ENCODE measurements around the gene DSG3.

DSG3 gene

DNA sequence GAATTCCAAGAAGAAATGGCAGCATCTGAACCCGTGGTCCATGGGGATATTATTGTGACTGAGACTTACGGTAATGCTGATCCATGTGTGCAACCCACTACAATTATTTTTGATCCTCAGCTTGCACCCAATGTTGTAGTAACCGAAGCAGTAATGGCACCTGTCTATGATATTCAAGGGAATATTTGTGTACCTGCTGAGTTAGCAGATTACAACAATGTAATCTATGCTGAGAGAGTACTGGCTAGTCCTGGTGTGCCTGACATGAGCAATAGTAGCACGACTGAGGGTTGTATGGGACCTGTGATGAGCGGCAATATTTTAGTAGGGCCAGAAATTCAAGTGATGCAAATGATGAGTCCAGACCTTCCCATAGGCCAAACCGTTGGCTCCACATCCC lies 34.4 kb upstream of the DSG3 start (continued):
- TF ChIP-seq CSDC2 (CRISPR knock-in tag; IDR thresholded peaks at IDR 0.05) (no peak), ZC3H10 (CRISPR knock-in tag; IDR thresholded peaks at IDR 0.05) (no peak), PPARA (CRISPR knock-in tag; IDR thresholded peaks at IDR 0.05; ENCODE audit: borderline replicate concordance) (no peak)
- TF ChIP-seq, protein P1, sequence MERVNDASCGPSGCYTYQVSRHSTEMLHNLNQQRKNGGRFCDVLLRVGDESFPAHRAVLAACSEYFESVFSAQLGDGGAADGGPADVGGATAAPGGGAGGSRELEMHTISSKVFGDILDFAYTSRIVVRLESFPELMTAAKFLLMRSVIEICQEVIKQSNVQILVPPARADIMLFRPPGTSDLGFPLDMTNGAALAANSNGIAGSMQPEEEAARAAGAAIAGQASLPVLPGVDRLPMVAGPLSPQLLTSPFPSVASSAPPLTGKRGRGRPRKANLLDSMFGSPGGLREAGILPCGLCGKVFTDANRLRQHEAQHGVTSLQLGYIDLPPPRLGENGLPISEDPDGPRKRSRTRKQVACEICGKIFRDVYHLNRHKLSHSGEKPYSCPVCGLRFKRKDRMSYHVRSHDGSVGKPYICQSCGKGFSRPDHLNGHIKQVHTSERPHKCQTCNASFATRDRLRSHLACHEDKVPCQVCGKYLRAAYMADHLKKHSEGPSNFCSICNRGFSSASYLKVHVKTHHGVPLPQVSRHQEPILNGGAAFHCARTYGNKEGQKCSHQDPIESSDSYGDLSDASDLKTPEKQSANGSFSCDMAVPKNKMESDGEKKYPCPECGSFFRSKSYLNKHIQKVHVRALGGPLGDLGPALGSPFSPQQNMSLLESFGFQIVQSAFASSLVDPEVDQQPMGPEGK (CRISPR knock-in tag; IDR thresholded peaks at IDR 0.05; ENCODE audit: borderline replicate concordance): no peak

DNA sequence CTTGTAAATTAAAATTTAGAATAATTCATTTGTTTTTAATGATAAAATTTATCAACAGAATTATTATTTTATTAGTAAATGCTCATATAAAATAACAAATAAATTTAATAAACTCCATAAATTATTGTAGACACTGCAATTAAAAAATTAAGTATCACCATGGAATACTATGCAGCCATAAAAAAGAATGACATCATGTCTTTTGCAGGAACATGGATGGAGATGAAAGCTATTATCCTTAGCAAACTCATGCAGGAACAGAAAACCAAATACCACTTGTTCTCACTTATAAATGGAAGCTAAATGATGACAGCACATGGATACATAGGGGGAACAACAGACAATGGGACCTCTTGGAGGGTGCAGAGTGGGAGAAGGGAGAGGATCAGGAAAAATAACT lies 29.7 kb upstream of the DSG3 start:
- TF ChIP-seq GLIS3 (CRISPR knock-in tag; IDR thresholded peaks at IDR 0.05): no peak
- TF ChIP-seq, protein P2, sequence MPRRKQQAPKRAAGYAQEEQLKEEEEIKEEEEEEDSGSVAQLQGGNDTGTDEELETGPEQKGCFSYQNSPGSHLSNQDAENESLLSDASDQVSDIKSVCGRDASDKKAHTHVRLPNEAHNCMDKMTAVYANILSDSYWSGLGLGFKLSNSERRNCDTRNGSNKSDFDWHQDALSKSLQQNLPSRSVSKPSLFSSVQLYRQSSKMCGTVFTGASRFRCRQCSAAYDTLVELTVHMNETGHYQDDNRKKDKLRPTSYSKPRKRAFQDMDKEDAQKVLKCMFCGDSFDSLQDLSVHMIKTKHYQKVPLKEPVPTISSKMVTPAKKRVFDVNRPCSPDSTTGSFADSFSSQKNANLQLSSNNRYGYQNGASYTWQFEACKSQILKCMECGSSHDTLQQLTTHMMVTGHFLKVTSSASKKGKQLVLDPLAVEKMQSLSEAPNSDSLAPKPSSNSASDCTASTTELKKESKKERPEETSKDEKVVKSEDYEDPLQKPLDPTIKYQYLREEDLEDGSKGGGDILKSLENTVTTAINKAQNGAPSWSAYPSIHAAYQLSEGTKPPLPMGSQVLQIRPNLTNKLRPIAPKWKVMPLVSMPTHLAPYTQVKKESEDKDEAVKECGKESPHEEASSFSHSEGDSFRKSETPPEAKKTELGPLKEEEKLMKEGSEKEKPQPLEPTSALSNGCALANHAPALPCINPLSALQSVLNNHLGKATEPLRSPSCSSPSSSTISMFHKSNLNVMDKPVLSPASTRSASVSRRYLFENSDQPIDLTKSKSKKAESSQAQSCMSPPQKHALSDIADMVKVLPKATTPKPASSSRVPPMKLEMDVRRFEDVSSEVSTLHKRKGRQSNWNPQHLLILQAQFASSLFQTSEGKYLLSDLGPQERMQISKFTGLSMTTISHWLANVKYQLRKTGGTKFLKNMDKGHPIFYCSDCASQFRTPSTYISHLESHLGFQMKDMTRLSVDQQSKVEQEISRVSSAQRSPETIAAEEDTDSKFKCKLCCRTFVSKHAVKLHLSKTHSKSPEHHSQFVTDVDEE (CRISPR knock-in tag; IDR thresholded peaks at IDR 0.05): no peak
- no peak for ATAC-seq

DNA sequence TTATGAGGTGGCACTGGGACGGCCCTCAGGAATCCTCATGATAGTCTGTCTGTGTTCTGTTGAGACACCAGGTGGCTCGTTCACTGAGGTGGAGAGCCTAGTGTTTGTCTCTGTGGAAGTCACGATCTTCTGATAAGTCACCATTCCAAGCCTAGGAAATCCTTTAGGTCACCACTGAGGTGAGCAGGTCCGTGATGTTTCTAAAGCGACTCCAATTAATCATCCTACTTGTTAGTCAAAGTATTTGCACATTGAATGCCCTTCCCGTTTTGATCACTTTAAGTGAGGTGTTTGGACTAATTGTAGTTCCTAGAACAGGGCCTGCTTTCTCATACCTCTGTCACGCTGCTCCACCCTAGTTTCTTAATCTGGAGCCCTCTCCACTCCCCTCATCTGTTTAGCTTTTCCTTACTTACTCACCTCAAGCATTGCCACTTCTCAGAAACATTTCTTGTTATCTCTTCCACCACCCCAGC lies 28.0 kb upstream of the DSG3 start:
- TF ChIP-seq ZNF565 (CRISPR knock-in tag; conservative IDR thresholded peaks at IDR 0.05; ENCODE audit: low read depth) (no peak), ISL1 (CRISPR knock-in tag; IDR thresholded peaks at IDR 0.05) (no peak)
- TF ChIP-seq, protein P3, sequence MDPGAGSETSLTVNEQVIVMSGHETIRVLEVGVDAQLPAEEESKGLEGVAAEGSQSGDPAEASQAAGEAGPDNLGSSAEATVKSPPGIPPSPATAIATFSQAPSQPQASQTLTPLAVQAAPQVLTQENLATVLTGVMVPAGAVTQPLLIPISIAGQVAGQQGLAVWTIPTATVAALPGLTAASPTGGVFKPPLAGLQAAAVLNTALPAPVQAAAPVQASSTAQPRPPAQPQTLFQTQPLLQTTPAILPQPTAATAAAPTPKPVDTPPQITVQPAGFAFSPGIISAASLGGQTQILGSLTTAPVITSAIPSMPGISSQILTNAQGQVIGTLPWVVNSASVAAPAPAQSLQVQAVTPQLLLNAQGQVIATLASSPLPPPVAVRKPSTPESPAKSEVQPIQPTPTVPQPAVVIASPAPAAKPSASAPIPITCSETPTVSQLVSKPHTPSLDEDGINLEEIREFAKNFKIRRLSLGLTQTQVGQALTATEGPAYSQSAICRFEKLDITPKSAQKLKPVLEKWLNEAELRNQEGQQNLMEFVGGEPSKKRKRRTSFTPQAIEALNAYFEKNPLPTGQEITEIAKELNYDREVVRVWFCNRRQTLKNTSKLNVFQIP (CRISPR knock-in tag; IDR thresholded peaks at IDR 0.05; ENCODE audit: borderline replicate concordance, low read depth): no peak
- ATAC-seq: no peak

DNA sequence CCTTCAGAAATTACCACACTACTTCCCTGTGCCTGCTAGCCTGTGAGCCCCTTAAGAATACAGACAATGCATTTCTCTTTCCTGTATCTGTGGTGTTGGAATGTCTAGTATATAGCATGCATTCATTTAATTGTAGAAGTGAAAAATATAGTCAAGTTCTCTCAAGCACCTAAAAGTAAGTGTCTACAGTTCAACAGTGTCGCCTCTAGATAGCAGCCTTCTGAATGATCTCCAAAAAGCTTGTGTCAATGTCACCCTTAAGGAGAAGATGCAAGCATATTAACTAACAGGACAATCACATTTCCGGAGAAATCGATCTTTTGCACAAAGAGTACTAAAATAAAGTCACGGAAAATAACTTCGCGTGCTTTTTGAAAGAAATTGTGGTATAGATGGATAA lies 27.5 kb upstream of the DSG3 start:
- TF ChIP-seq ZNF70 (CRISPR knock-in tag; IDR thresholded peaks at IDR 0.05) (no peak), RARB (CRISPR knock-in tag; IDR thresholded peaks at IDR 0.05) (no peak), SNAI2 (CRISPR knock-in tag; IDR thresholded peaks at IDR 0.05) (no peak), CSDC2 (CRISPR knock-in tag; IDR thresholded peaks at IDR 0.05) (no peak), TOX (CRISPR knock-in tag; IDR thresholded peaks at IDR 0.05; ENCODE audit: borderline replicate concordance) (no peak)
- TF ChIP-seq, protein P4, sequence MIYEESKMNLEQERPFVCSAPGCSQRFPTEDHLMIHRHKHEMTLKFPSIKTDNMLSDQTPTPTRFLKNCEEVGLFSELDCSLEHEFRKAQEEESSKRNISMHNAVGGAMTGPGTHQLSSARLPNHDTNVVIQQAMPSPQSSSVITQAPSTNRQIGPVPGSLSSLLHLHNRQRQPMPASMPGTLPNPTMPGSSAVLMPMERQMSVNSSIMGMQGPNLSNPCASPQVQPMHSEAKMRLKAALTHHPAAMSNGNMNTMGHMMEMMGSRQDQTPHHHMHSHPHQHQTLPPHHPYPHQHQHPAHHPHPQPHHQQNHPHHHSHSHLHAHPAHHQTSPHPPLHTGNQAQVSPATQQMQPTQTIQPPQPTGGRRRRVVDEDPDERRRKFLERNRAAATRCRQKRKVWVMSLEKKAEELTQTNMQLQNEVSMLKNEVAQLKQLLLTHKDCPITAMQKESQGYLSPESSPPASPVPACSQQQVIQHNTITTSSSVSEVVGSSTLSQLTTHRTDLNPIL (CRISPR knock-in tag; IDR thresholded peaks at IDR 0.05; ENCODE audit: low read depth): no peak
- TF ChIP-seq, protein P1 (CRISPR knock-in tag; IDR thresholded peaks at IDR 0.05; ENCODE audit: borderline replicate concordance): no peak
- TF ChIP-seq, protein P5, sequence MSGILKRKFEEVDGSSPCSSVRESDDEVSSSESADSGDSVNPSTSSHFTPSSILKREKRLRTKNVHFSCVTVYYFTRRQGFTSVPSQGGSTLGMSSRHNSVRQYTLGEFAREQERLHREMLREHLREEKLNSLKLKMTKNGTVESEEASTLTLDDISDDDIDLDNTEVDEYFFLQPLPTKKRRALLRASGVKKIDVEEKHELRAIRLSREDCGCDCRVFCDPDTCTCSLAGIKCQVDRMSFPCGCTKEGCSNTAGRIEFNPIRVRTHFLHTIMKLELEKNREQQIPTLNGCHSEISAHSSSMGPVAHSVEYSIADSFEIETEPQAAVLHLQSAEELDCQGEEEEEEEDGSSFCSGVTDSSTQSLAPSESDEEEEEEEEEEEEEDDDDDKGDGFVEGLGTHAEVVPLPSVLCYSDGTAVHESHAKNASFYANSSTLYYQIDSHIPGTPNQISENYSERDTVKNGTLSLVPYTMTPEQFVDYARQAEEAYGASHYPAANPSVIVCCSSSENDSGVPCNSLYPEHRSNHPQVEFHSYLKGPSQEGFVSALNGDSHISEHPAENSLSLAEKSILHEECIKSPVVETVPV (CRISPR knock-in tag; IDR thresholded peaks at IDR 0.05): no peak
- ATAC-seq: no peak

Measured in SK-N-SH treated with all-trans-retinoic acid at 6 μM for 48 hours (cell line).